HG02973 (cell line): ENCODE results near the gene SLC22A4.

Experiments used
- ATAC-seq: cut with Tn5 transposase; IDR thresholded peaks from one replicate; pipeline ENCODE4 v1.9.1; 2021; ENCODE audit warnings: moderate library complexity; ENCODE audit not compliant: unreplicated experiment

The SLC22A4 gene

GRCh38 chr5:132293992-132294727, at the start of gene SLC22A4:
Gene SLC22A4, plus strand, starts transcription at chr5:132294394. Its CDS starts 223 bp downstream, at chr5:132294617.
- ATAC-seq = peak; percentile 53

DNA sequence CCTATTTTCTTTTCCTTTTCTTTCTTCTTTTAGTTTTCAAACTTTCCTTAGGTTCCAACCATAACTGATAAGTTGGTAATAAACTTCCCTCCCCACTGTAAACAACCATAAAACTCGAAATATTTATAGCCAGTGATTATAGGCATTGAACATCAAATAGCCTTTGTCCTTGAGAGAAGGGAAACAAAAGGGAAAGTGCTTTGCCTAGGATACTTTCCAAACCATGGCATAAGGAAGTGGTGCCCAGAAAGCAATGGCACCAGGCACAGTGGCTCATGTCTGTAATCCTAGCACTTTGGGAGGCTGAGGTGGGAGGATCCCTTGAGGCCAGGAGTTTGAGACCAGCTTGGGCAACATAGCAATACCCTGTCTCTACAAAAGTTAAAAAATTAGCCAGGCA, 48.6 kb upstream of the SLC22A4 start:
- no peak for ATAC-seq

- ATAC-seq = no peak
Observed at GRCh38 chr5:132246806-132247205, 47.4 kb upstream of the SLC22A4 start.

- no peak for ATAC-seq
Observed at GRCh38 chr5:132250547-132250946, 43.6 kb upstream of the SLC22A4 start.

- no peak for ATAC-seq
Observed at GRCh38 chr5:132251220-132251725, 42.9 kb upstream of the SLC22A4 start.

- no peak for ATAC-seq
Observed at GRCh38 chr5:132253008-132253441, 41.2 kb upstream of the SLC22A4 start.

DNA sequence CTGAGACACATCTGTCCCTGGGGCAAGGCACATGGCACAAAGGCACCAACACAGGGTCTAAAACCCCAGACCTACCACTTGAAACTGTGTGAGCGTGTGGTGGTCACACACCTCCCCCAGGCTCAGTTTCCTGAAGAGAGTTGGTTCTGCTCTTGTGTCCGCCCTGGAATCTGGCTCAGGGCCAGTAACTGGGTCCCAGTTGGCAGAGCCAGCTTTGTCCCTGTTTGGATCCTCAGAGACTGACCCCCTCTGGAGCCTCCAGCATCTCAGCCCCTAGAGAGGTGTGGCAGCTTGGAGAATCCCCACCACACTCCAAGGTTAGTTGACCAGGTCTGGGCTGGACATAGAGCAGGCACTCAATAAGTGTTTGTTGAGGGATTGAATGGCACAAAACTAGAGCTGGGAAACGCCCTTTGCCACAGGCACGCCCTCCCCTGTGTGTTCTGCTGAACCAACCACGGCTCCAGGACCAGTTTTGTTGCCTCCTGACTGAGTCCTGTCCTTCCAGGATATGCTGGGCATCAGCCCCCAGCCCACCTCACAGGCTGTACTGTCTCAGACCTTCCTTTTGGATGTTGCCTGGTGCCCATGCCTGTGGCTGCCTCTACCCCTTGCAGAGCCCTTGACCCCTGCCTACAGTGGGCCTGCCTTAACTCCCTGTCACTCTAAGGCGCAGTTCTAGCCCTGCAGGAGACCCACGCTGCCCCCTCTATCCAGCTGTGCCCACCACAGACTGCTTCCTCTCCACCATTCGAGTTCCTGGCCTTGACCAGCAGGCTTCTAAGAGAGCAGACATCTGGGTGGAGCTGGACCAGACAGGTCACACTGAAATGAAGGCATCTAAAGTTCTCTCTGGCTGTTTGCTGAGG, 40.5 kb upstream of the SLC22A4 start:
- ATAC-seq = no peak

- ATAC-seq = no peak
Observed at GRCh38 chr5:132254321-132254977, 39.7 kb upstream of the SLC22A4 start.

DNA sequence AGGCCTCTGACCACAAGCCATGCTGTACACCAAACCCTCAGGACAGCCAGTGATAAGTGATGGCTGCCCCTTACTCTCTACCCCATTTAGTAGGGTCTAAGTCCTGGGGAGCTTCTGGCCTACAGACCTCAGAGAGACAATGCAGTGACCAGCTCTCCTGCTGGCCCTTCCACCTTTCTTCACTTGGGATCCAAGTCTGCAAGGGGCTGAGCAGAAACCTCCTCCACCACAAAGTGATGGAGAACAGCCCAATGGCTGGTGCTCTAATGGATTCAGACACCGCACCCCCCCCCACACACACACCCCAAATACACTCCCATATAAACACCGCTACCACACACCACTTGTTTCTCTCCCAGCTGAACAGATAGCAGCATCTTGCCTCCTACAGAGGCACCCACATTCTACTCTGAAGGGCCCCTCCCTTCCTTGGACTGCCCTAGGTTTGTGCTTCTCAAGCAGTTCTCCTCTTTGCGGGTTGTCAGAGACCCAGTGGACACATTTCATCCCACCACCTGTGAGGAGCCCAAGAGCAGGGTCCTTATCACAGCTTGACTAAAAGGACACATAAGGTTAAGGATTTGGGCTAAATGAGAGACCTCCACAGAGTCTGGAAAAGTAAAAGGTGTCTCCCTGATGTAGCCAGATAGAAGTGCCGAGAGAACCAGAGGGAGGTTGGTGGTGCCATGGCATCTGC, 38.0 kb upstream of the SLC22A4 start:
- no peak for ATAC-seq

GRCh38 chr5:132256783-132257130, 37.4 kb upstream of the SLC22A4 start:
- ATAC-seq = no peak

- ATAC-seq = no peak
Observed at GRCh38 chr5:132257131-132258101, 36.8 kb upstream of the SLC22A4 start, which contains the start of gene PDLIM4. Gene PDLIM4, plus strand, starts transcription at chr5:132257696. Its CDS starts 39 bp downstream, at chr5:132257735.

DNA sequence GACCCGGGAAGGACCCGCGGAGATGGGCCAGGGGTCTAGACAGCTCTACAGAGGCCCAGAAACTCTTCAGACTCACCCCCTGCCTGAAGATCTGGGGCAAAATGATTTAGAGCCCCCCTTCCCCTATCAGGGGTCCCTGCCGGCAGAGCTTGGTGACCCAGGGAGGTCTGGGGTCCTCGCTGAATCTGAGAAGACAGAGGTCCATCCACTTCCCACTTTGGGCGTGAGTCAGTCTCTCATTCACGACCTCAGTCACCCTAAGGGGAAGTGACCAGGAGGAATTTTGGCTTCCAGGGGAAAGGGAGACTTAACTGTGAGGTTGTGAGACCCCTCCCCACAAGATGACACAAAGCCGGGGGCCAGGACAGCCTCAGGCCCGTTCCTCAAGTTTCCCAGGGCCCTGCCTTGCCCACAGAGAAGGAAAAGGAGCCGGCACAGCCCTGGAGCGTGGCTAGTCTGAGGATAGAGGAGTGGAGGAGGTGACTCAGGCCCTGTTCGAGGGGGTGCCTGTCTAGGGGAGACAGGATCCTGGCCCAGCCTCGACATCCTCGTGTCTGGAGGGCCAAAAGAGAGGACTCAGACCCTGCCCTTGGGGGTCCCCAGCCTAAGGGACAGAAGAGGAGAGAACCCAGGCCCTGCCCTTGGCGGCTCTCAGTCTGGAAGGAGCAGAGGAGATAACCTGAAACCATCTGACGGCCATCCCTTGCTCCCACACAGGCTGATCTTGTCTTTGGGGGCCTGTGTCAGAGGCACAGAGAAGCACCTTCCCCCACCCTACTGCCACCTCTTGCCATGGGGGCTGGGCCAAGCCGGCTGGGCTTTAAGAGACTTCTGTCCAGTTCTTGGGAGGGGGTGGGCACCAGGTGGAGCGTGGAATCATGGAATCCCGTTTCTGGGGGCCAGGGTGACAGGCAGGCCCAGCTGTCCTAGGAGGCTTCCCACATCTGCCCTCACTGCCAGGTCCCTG, 35.8 kb upstream of the SLC22A4 start:
- ATAC-seq = no peak

DNA sequence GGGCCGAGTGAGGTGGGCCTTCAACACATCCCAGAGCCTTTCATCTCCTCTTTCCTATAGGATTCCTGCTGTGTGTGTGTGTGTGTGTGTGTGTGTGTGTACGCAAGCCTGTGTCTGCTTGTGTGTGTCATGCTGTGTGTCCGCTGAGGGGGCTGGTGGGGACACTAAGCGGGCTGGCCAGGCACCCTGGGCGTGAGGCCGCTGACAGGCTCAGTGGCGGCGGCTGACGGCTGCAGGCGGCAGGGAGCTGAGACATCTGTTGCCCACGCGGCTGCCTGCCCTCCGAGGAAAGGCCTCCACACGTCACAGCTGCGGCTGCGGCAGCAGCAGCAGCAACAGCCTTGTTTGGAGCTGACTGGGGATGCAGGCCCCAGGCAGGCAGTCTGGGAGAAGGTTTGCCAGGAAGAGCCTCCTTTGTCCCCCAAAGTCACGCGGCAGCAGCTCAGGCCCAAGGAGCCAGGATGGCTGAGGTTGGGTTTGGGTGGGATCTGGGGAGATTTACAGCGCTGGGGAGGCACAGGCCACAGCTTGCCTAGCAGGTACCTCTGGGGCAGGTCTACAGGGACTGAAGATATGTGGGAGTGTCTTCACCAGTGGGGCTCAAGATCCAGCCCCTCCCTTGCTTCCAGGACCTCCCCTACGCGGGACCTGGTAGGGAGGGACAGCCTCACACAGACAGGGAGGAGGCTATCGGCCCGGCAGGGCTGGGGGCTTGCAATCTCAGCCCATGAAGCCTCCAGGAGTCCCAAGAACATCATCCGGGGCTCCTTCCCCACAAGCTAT, 34.9 kb upstream of the SLC22A4 start:
- ATAC-seq = no peak

- no peak for ATAC-seq
Observed at GRCh38 chr5:132260051-132260450, 34.1 kb upstream of the SLC22A4 start.

DNA sequence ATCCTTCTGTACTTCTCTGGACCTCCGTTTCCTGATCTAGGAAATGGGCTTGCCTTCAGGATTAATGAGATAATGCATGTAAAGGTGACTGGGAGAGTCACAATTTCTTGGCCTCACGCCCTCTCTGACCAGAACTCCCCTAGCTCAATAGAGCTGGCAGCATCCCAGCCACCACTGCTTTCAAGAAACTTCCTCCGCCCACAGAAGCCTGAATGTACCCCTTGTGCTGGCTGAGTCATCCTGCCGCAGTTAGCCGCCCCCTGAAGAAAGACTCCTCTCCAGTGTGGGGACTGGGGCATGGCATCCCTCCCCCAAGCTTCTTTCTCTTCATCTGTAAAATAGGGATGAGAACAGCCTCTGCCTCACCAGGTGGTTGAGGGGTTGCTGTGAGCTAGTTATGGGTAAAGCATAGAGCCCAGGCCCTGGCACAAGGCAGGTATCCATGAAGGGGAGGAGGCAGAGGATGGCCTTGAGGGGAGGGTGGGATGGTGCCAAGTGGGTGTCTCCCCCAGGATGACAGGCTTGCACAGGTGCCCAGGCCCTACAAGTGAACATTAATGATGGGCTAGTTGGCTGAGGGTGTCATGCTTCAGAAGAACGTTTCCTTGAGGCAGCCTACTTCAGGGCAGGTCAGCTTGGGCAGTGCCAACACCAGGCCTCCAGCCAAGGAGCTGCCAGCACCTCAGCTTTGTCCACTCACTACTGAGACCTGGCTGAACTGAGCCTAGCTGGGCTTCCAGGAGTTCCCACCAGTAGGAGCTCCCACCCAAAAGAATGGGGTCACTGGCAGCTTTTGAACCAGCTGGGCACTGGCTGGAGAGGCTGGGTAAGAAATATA, 33.3 kb upstream of the SLC22A4 start:
- ATAC-seq = no peak
